ENCODE measurements around the gene JPH3. TPM values are rescaled to one million over a fixed set of nuclear protein-coding genes. Genes with fewer than 3 reads are reported as not detected.
A peak's percentile ranks its signal among the peaks of the same experiment; 100 is the strongest.

JPH3 gene
- total RNA-seq, 6 experiments from 2014 or later, result 0.07 to 0.12 TPM; not detected in 4

GRCh38 chr16:87607223-87607622 is 4.9 kb downstream of the JPH3 start:
- intact Hi-C loops (cut with DNase I), result no loop called here
- H3K4me3 ChIP-seq, result no peak overlapping the region
- ATAC-seq (no peak), DNase-seq (no peak)
- H3K9me3 ChIP-seq, result no peaks in the 10 kb centered on the region
- H3K4me1 ChIP-seq, result no peaks in the 10 kb centered on the region
- TF ChIP-seq POLR2A (IDR thresholded peaks at IDR 0.05) (no peak), CTCF (IDR thresholded peaks at IDR 0.05) (no peak)
- WGBS (ENCODE audit: insufficient coverage, low coverage, low lambda C conversion rate, missing lambda C conversion rate), result 68% methylated on average over 15 of the region's 19 CpGs
- no peak overlapping the region for H3K27ac ChIP-seq
- H3K27me3 ChIP-seq, result peaks cover 0 to 10% of the 10 kb centered on the region in 2 donors
- no peaks in the 10 kb centered on the region for H3K36me3 ChIP-seq

- ATAC-seq (no peak), DNase-seq (no peak)
- Histone ChIP-seq H3K27me3 (peaks cover 0 to 9% of the 10 kb centered on the region in 2 donors), H3K4me3 (no peak overlapping the region), H3K36me3 (no peaks in the 10 kb centered on the region), H3K9me3 (no peaks in the 10 kb centered on the region), H3K4me1 (no peaks in the 10 kb centered on the region), H3K27ac (no peak overlapping the region)
- 70% methylated on average over 10 of the region's 13 CpGs for WGBS (ENCODE audit: insufficient coverage, low coverage, low lambda C conversion rate, missing lambda C conversion rate)
- intact Hi-C loops (cut with DNase I), result no loop called here
- TF ChIP-seq POLR2A (IDR thresholded peaks at IDR 0.05) (no peak), CTCF (IDR thresholded peaks at IDR 0.05) (no peak)
Measured at GRCh38 chr16:87607871-87608270, 5.6 kb downstream of the JPH3 start.

GRCh38 chr16:87608400-87608985 is 6.2 kb downstream of the JPH3 start:
- WGBS (ENCODE audit: insufficient coverage, low coverage, low lambda C conversion rate, missing lambda C conversion rate), result 15% methylated on average over 9 of the region's 20 CpGs
- Histone ChIP-seq H3K9me3 (no peaks in the 10 kb centered on the region), H3K4me1 (no peaks in the 10 kb centered on the region), H3K4me3 (no peak overlapping the region), H3K27me3 (peaks cover 0 to 3% of the 10 kb centered on the region in 2 donors), H3K36me3 (no peaks in the 10 kb centered on the region), H3K27ac (no peak overlapping the region)
- DNase-seq, result peak in 1 of 3 donors; percentile 53
- ATAC-seq, result peak; percentile 56 to 74 (median 62)
- no peak for TF ChIP-seq POLR2A (IDR thresholded peaks at IDR 0.05)
- no peak for TF ChIP-seq CTCF (IDR thresholded peaks at IDR 0.05)
- intact Hi-C loops (cut with DNase I), result no loop called here

GRCh38 chr16:87610026-87610425 is 7.7 kb downstream of the JPH3 start:
- Histone ChIP-seq H3K27ac (no peak overlapping the region), H3K4me1 (no peaks in the 10 kb centered on the region), H3K9me3 (no peaks in the 10 kb centered on the region), H3K4me3 (no peak overlapping the region), H3K36me3 (no peaks in the 10 kb centered on the region), H3K27me3 (no peaks in the 10 kb centered on the region)
- 67% methylated on average over 3 of the region's 9 CpGs for WGBS (ENCODE audit: insufficient coverage, low coverage, low lambda C conversion rate, missing lambda C conversion rate)
- DNase-seq (no peak), ATAC-seq (no peak)
- intact Hi-C loops (cut with DNase I), result no loop called here
- TF ChIP-seq POLR2A (IDR thresholded peaks at IDR 0.05), result no peak
- no peak for TF ChIP-seq CTCF (IDR thresholded peaks at IDR 0.05)

GRCh38 chr16:87611456-87611855 is 9.1 kb downstream of the JPH3 start:
- TF ChIP-seq POLR2A (IDR thresholded peaks at IDR 0.05), result no peak
- TF ChIP-seq CTCF (IDR thresholded peaks at IDR 0.05), result no peak
- Histone ChIP-seq H3K36me3 (no peaks in the 10 kb centered on the region), H3K4me1 (no peaks in the 10 kb centered on the region), H3K9me3 (no peaks in the 10 kb centered on the region), H3K27ac (no peak overlapping the region), H3K27me3 (no peaks in the 10 kb centered on the region), H3K4me3 (no peak overlapping the region)
- 22% methylated on average over 3 of the region's 6 CpGs for WGBS (ENCODE audit: insufficient coverage, low coverage, low lambda C conversion rate, missing lambda C conversion rate)
- intact Hi-C loops (cut with DNase I), result no loop called here
- ATAC-seq (no peak), DNase-seq (no peak)
